Transverse colon (tissue), 4 donors: ENCODE measurements around the gene DIAPH3. TPM values are rescaled to one million over a fixed set of nuclear protein-coding genes. Genes with fewer than 3 reads are reported as not detected.

Experiments used
- DNase-seq: peaks from one replicate; pipeline ENCODE4 v3.0.0-alpha.2; 2019
- H3K27ac ChIP-seq, 4 donors: fragments of 200-600 bp; sonication (generic); 2 replicates each; pipeline ENCODE4 v1.5.1; 2016 to 2018; ENCODE audit warnings: inconsistent platforms in 4 of 4
- H3K27me3 ChIP-seq: fragments of 200-600 bp; sonication (generic); 2 replicates; pipeline ENCODE4 v1.5.1; 2017; ENCODE audit warnings: inconsistent platforms
- H3K36me3 ChIP-seq, 4 donors: fragments of 200-600 bp; sonication (generic); 2 replicates each; pipeline ENCODE4 v1.5.1; 2017 to 2019; ENCODE audit warnings: inconsistent platforms in 4 of 4
- H3K4me1 ChIP-seq, 4 donors: fragments of 200-600 bp; sonication (generic); 2 replicates each; pipeline ENCODE4 v1.5.1; 2017 to 2020; ENCODE audit warnings: inconsistent platforms in 4 of 4
- H3K4me3 ChIP-seq, 4 donors: fragments of 200-600 bp; sonication (generic); 1 replicate in 1 of 4; 2 replicates in 3 of 4; pipeline versions ENCODE4 v1.5.1 to v1.6.1; 2017 to 2019; ENCODE audit warnings: inconsistent platforms in 4 of 4
- H3K9me3 ChIP-seq, 2 donors: fragments of 200-600 bp; sonication (generic); 2 replicates each; pipeline ENCODE4 v1.5.1; 2017 to 2019; ENCODE audit warnings: inconsistent platforms in 2 of 2
- EP300 ChIP-seq: sonication (generic); formaldehyde crosslinking; IDR thresholded peaks from one replicate; pipeline ENCODE4 v1.6.1; 2017; ENCODE audit warnings: antibody characterized with exemption, low read depth
- POLR2A ChIP-seq: fragments of 450-650 bp; IDR thresholded peaks from one replicate; pipeline ENCODE4 v1.6.1; 2016; ENCODE audit warnings: antibody characterized with exemption, mild to moderate bottlenecking, moderate library complexity
- POLR2AphosphoS5 ChIP-seq, 3 donors: sonication (generic); formaldehyde crosslinking; IDR thresholded peaks; one replicate each; pipeline ENCODE4 v1.6.1; 2016; ENCODE audit warnings: antibody characterized with exemption in 3 of 3
- WGBS, 2 donors: methylation state at CpG; one replicate each; pipeline ENCODE4 v1.1.5; 2018; ENCODE audit warnings: low coverage in 1 of 2; 5-methylcytosine and 5-hydroxymethylcytosine counted together
- in situ Hi-C, 4 donors: fragments of 200-750 bp; cut with MboI; loops; one replicate each; pipeline versions ENCODE4 v1.15.0 to v1.15.1; 2017; ENCODE audit warnings: low sequenced_read_pairs in 3 of 4, low pct_ligation_motif_present in 1 of 4, low pct_unique_long_range_greater_than_20kb in 1 of 4
- intact Hi-C: fragments of 100-400 bp; cut with DNase I; formaldehyde crosslinking; loops from one replicate; pipeline ENCODE4 v1.15.1; 2023; ENCODE audit warnings: low total_unique reads
- total RNA-seq, 4 donors: library from RNA; depleted of rRNA; stranded (reverse); fragments of >200 nt; gene quantifications; one replicate each; pipeline ENCODE4 v1.1.0, GENCODE V29; 2016
- TF ChIP-seq, protein P1 (sequence below), 5 experiments: fragments of 200-600 bp in 3 of 5; fragments of 450-650 bp in 2 of 5; sonication (generic) in 3 of 5; IDR thresholded peaks; 1 replicate in 2 of 5; 2 replicates in 3 of 5; pipeline ENCODE4 v1.5.1; 2016 to 2017; ENCODE audit warnings: antibody characterized with exemption in 5 of 5, inconsistent platforms in 3 of 5, mild to moderate bottlenecking in 2 of 5, moderate library complexity in 1 of 5

DIAPH3 gene
- total RNA-seq, 4 donors from 2014 or later: 0.95 to 1.6 (median 1.2) TPM

DNA sequence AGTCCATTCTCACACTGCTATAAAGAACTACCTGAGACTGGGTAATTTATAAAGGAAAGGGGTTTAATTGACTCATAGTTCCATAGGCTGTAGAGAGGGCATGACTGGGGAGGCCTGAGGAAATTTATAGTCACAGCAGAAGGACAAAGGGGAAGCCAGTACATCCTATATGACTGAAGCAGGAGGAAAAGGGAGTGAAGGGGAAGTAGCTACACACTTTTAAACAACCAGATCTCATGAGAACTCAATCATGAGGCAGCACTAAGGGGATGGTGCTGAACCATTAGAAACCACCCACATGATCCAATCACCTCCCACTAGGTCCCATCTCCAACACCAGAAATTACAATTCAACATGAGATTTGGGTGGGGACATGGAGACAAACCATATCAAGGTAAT lies 209.1 kb downstream of the DIAPH3 start:
- intact Hi-C loops (no loop called here), in situ Hi-C loops (no loop called here)
- Histone ChIP-seq H3K36me3 (no peaks in the 10 kb centered on the region), H3K27ac (no peak overlapping the region), H3K9me3 (no peaks in the 10 kb centered on the region), H3K27me3 (no peaks in the 10 kb centered on the region), H3K4me1 (no peaks in the 10 kb centered on the region), H3K4me3 (no peak overlapping the region)
- no peak for DNase-seq
- TF ChIP-seq POLR2A: no peak
- no peak for TF ChIP-seq EP300
- TF ChIP-seq, protein P1, sequence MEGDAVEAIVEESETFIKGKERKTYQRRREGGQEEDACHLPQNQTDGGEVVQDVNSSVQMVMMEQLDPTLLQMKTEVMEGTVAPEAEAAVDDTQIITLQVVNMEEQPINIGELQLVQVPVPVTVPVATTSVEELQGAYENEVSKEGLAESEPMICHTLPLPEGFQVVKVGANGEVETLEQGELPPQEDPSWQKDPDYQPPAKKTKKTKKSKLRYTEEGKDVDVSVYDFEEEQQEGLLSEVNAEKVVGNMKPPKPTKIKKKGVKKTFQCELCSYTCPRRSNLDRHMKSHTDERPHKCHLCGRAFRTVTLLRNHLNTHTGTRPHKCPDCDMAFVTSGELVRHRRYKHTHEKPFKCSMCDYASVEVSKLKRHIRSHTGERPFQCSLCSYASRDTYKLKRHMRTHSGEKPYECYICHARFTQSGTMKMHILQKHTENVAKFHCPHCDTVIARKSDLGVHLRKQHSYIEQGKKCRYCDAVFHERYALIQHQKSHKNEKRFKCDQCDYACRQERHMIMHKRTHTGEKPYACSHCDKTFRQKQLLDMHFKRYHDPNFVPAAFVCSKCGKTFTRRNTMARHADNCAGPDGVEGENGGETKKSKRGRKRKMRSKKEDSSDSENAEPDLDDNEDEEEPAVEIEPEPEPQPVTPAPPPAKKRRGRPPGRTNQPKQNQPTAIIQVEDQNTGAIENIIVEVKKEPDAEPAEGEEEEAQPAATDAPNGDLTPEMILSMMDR (IDR thresholded peaks at IDR 0.05): no peak
- TF ChIP-seq POLR2AphosphoS5 (IDR thresholded peaks at IDR 0.05): no peak

- H3K4me1 ChIP-seq: no peaks in the 10 kb centered on the region
- no peaks in the 10 kb centered on the region for H3K9me3 ChIP-seq
- H3K4me3 ChIP-seq: no peak overlapping the region
- H3K36me3 ChIP-seq: no peaks in the 10 kb centered on the region
- 74 to 84% methylated on average over 2 of the region's 2 CpGs for WGBS, 2 donors
- intact Hi-C loops (no loop called here), in situ Hi-C loops (no loop called here)
- TF ChIP-seq POLR2AphosphoS5 (IDR thresholded peaks at IDR 0.05): no peak
- no peak for DNase-seq
- no peaks in the 10 kb centered on the region for H3K27me3 ChIP-seq
- no peak overlapping the region for H3K27ac ChIP-seq
Measured at GRCh38 chr13:59951011-59951410, 212.7 kb downstream of the DIAPH3 start.

GRCh38 chr13:59950266-59950665 lies 213.5 kb downstream of the DIAPH3 start:
- Histone ChIP-seq H3K36me3 (no peaks in the 10 kb centered on the region), H3K9me3 (no peaks in the 10 kb centered on the region), H3K4me1 (no peaks in the 10 kb centered on the region), H3K27me3 (no peaks in the 10 kb centered on the region), H3K4me3 (no peak overlapping the region), H3K27ac (no peak overlapping the region)
- WGBS, 2 donors: 83 to 85% methylated on average over 1 to 2 of the region's 2 CpGs
- in situ Hi-C loops (no loop called here), intact Hi-C loops (no loop called here)
- TF ChIP-seq, protein P1 (IDR thresholded peaks at IDR 0.05): no peak
- no peak for TF ChIP-seq POLR2AphosphoS5 (IDR thresholded peaks at IDR 0.05)
- no peak for TF ChIP-seq EP300
- TF ChIP-seq POLR2A: no peak
- DNase-seq: no peak

DNA sequence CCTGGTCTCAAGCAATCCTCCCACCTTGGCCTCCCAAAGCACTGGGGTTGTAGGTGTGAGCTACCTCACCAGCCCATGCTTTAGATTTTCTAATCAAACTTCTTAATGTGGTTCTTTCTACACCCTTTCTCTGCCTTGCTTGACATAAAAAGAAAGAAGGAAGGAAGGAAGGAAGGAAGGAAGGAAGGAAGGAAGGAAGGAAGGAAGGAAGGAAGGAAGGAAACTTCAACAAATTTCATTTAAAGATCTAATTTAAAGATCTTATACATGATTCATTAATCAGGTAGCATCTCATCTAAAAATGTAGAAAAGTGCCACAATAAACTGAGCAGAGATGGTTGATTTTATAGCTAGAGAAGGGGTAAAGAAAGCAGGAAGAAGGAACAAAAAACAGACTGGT lies 215.0 kb downstream of the DIAPH3 start:
- TF ChIP-seq POLR2AphosphoS5 (IDR thresholded peaks at IDR 0.05): no peak
- TF ChIP-seq, protein P1 (IDR thresholded peaks at IDR 0.05): no peak
- no peak for TF ChIP-seq POLR2A
- no peak for TF ChIP-seq EP300
- Histone ChIP-seq H3K36me3 (no peaks in the 10 kb centered on the region), H3K4me3 (no peak overlapping the region), H3K4me1 (no peaks in the 10 kb centered on the region), H3K9me3 (no peaks in the 10 kb centered on the region), H3K27me3 (no peaks in the 10 kb centered on the region), H3K27ac (no peak overlapping the region)
- intact Hi-C loops: no loop called here
- no peak for DNase-seq
- in situ Hi-C loops: no loop called here

DNA sequence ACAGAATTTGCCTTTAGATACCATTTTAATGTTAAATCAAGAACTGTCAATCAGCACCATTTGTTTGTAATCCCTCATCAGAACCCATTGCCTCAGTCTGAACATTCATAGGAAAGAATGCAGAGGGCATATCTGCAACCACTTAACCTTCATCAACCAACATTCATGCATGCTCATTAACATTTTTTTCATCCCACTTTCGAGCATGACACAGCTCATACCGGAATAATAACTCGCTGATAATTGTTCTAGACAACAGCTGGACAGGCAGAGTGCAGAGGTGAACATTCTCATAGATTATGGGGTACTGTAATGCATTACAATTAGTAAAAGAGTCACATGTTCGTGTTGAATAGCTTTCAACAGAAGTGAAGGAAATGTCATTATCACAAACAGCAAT lies 216.8 kb downstream of the DIAPH3 start:
- no peaks in the 10 kb centered on the region for H3K27me3 ChIP-seq
- TF ChIP-seq POLR2A (no peak), EP300 (no peak)
- intact Hi-C loops: no loop called here

More for the DNA sequence above, 216.8 kb downstream of the DIAPH3 start:
- in situ Hi-C loops: no loop called here
- WGBS, 2 donors: 96 to 100% methylated on average over 1 to 4 of the region's 4 CpGs
- no peaks in the 10 kb centered on the region for H3K4me1 ChIP-seq
- no peak for DNase-seq
- no peak overlapping the region for H3K27ac ChIP-seq
- no peak overlapping the region for H3K4me3 ChIP-seq
- H3K36me3 ChIP-seq: no peaks in the 10 kb centered on the region
- no peaks in the 10 kb centered on the region for H3K9me3 ChIP-seq
